ENCODE results near the gene RRP7A.
A peak's percentile ranks its signal among the peaks of the same experiment; 100 is the strongest.

RRP7A gene

GRCh38 chr22:42473484-42474193 is 46.0 kb downstream of the RRP7A start:
- Histone ChIP-seq H3K27ac (no peak overlapping the region), H3K9me3 (ENCODE audit: control insufficient read depth, low read length) (no peaks in the 10 kb centered on the region), H3K4me2 (ENCODE audit: low read length) (no peak overlapping the region), H3K27me3 (ENCODE audit: control insufficient read depth, insufficient read depth, low read length) (no peaks in the 10 kb centered on the region), H3K79me2 (no peaks in the 10 kb centered on the region), H3K36me3 (ENCODE audit: control insufficient read depth, insufficient read depth, low read length) (no peaks in the 10 kb centered on the region), H3K4me3 (ENCODE audit: low read depth, low read length) (no peak overlapping the region), H3K4me1 (no peaks in the 10 kb centered on the region), H3K9ac (no peak overlapping the region), H2AFZ (no peak overlapping the region)
- peak; percentile 54 for TF ChIP-seq CTCF (IDR thresholded peaks at IDR 0.05)

- Histone ChIP-seq H3K9ac (no peak overlapping the region), H3K4me3 (ENCODE audit: low read depth, low read length) (no peak overlapping the region), H3K27me3 (ENCODE audit: control insufficient read depth, insufficient read depth, low read length) (no peaks in the 10 kb centered on the region), H3K4me2 (ENCODE audit: low read length) (no peak overlapping the region), H3K4me1 (no peaks in the 10 kb centered on the region), H3K9me3 (ENCODE audit: control insufficient read depth, low read length) (no peaks in the 10 kb centered on the region), H2AFZ (no peak overlapping the region), H3K36me3 (ENCODE audit: control insufficient read depth, insufficient read depth, low read length) (no peaks in the 10 kb centered on the region), H3K27ac (no peak overlapping the region), H3K79me2 (no peaks in the 10 kb centered on the region)
- no peak for TF ChIP-seq CTCF (IDR thresholded peaks at IDR 0.05)
Measured at GRCh38 chr22:42472671-42473070, 46.9 kb downstream of the RRP7A start.

- no peaks in the 10 kb centered on the region for H3K79me2 ChIP-seq
- H3K4me3 ChIP-seq (ENCODE audit: low read depth, low read length), result no peak overlapping the region
Measured at GRCh38 chr22:42471441-42471840, 48.2 kb downstream of the RRP7A start.

GRCh38 chr22:42470366-42471082 is 49.1 kb downstream of the RRP7A start:
- H3K27ac ChIP-seq, result no peak overlapping the region
- H3K4me3 ChIP-seq (ENCODE audit: low read depth, low read length), result no peak overlapping the region
- H3K36me3 ChIP-seq (ENCODE audit: control insufficient read depth, insufficient read depth, low read length), result no peaks in the 10 kb centered on the region
- no peak for TF ChIP-seq CTCF (IDR thresholded peaks at IDR 0.05)
- no peaks in the 10 kb centered on the region for H3K4me1 ChIP-seq
- no peak overlapping the region for H2AFZ ChIP-seq
- H3K79me2 ChIP-seq, result no peaks in the 10 kb centered on the region
- no peaks in the 10 kb centered on the region for H3K27me3 ChIP-seq (ENCODE audit: control insufficient read depth, insufficient read depth, low read length)
- H3K4me2 ChIP-seq (ENCODE audit: low read length), result no peak overlapping the region
- H3K9ac ChIP-seq, result no peak overlapping the region
- H3K9me3 ChIP-seq (ENCODE audit: control insufficient read depth, low read length), result no peaks in the 10 kb centered on the region

More at GRCh38 chr22:42471441-42471840, 48.2 kb downstream of the RRP7A start:
- Histone ChIP-seq H3K27me3 (ENCODE audit: control insufficient read depth, insufficient read depth, low read length) (no peaks in the 10 kb centered on the region), H3K4me1 (no peaks in the 10 kb centered on the region), H3K9ac (no peak overlapping the region), H3K9me3 (ENCODE audit: control insufficient read depth, low read length) (no peaks in the 10 kb centered on the region), H2AFZ (no peak overlapping the region), H3K4me2 (ENCODE audit: low read length) (no peak overlapping the region), H3K27ac (no peak overlapping the region), H3K36me3 (ENCODE audit: control insufficient read depth, insufficient read depth, low read length) (no peaks in the 10 kb centered on the region)
- TF ChIP-seq CTCF (IDR thresholded peaks at IDR 0.05), result no peak

All from parathyroid adenoma (tissue), 2 donors.